Stomach (tissue), 9 donors: ENCODE data around the gene SYT11. TPM values are rescaled to one million over a fixed set of nuclear protein-coding genes. Genes with fewer than 3 reads are reported as not detected.

Source experiments
- DNase-seq, 2 donors: peaks; one replicate each; pipeline versions ENCODE4 v3.0.0 to v3.0.0-alpha.2; 2013 to 2019
- H3K27ac ChIP-seq, 5 donors: fragments of 200-600 bp in 4 of 5; sonication (generic) in 4 of 5; one replicate each; pipeline ENCODE4 v1.5.1; 2013 to 2019; ENCODE audit warnings: mild to moderate bottlenecking in 1 of 5, moderate library complexity in 1 of 5
- H3K27me3 ChIP-seq, 3 donors: fragments of 200-600 bp; sonication (generic); one replicate each; pipeline ENCODE4 v1.5.1; 2017 to 2019; ENCODE audit warnings: mixed run types in 1 of 3
- H3K36me3 ChIP-seq, 4 donors: fragments of 200-600 bp; sonication (generic); 1 replicate in 3 of 4; 2 replicates in 1 of 4; pipeline ENCODE4 v1.5.1; 2016 to 2019
- H3K4me1 ChIP-seq, 4 donors: fragments of 200-600 bp; sonication (generic); one replicate each; pipeline ENCODE4 v1.5.1; 2016 to 2019
- H3K4me3 ChIP-seq, 4 donors: fragments of 200-600 bp; sonication (generic) in 3 of 4; one replicate each; pipeline ENCODE4 v1.5.1; 2016 to 2019; ENCODE audit warnings: mild to moderate bottlenecking in 1 of 4
- H3K9me3 ChIP-seq, 4 donors: fragments of 200-600 bp; sonication (generic); one replicate each; pipeline ENCODE4 v1.5.1; 2016 to 2019
- CTCF ChIP-seq, 7 experiments: fragments of 450-650 bp in 4 of 7; fragments of 200-600 bp in 3 of 7; sonication (generic) in 3 of 7; IDR thresholded peaks; one replicate each; pipeline ENCODE4 v1.5.1; 2016 to 2019; ENCODE audit warnings: antibody characterized with exemption in 7 of 7, control low read depth in 2 of 7, mild to moderate bottlenecking in 1 of 7
- EP300 ChIP-seq: sonication (generic); formaldehyde crosslinking; IDR thresholded peaks from one replicate; pipeline ENCODE4 v1.6.1; 2017; ENCODE audit warnings: antibody characterized with exemption
- POLR2A ChIP-seq, 4 donors: fragments of 450-650 bp; IDR thresholded peaks; one replicate each; pipeline ENCODE4 v1.6.1; 2016; ENCODE audit warnings: antibody characterized with exemption in 4 of 4, control low read depth in 2 of 4, mild to moderate bottlenecking in 1 of 4, moderate library complexity in 1 of 4
- POLR2AphosphoS5 ChIP-seq, 3 donors: sonication (generic); formaldehyde crosslinking; IDR thresholded peaks; one replicate each; pipeline ENCODE4 v1.6.1; 2016; ENCODE audit warnings: antibody characterized with exemption in 3 of 3
- WGBS, 5 donors: extraction: QIAGEN DNeasy Blood & Tissue Kit in 3 of 5; methylation state at CpG; one replicate each; pipeline versions ENCODE4 v1.1.5 to v1.1.7; 2013 to 2018; 5-methylcytosine and 5-hydroxymethylcytosine counted together
- intact Hi-C: fragments of 100-400 bp; cut with DNase I; formaldehyde crosslinking; loops from one replicate; pipeline ENCODE4 v1.15.1; 2023; ENCODE audit warnings: low total_unique reads
- polyA plus RNA-seq, 3 donors: library from polyadenylated mRNA; stranded (reverse); fragments of 200-250 nt; gene quantifications; one replicate each; pipeline ENCODE4 v1.2.3, GENCODE V29; 2013
- total RNA-seq, 5 donors: library from RNA; depleted of rRNA; stranded (reverse); fragments of >200 nt; gene quantifications; one replicate each; pipeline versions ENCODE4 v1.1.0 to v1.2.3, GENCODE V29; 2014 to 2016
- donor health status: healthy with polysubstance abuse.
- donor health status: Bipolar disorder and iron deficiency.
- donor health status: healthy.

The SYT11 gene
- total and polyA plus RNA-seq, 8 donors = 0.76 to 12.9 (median 1.7) TPM

GRCh38 chr1:155909894-155910293, 50.5 kb downstream of the SYT11 start:
- Histone ChIP-seq H3K27ac (peak overlapping the region; percentile 40 to 99 (median 97)), H3K9me3 (no peaks in the 10 kb centered on the region), H3K4me1 (peaks cover 4 to 47% (median 27%) of the 10 kb centered on the region in 4 donors), H3K27me3 (no peaks in the 10 kb centered on the region), H3K4me3 (peak overlapping the region in 3 of 4 donors; percentile 64 to 90 (median 87)), H3K36me3 (peaks cover 48 to 78% (median 77%) of the 10 kb centered on the region in 4 donors)
- intact Hi-C loops = no loop called here
- WGBS, 5 donors = 51 to 59% (median 55%) methylated on average over 4 of the region's 4 CpGs
- TF ChIP-seq CTCF (IDR thresholded peaks at IDR 0.05) = no peak
- TF ChIP-seq POLR2AphosphoS5 (IDR thresholded peaks at IDR 0.05) = peak in 2 of 3 donors; percentile 59 to 60
- peak; percentile 28 to 76 for DNase-seq

GRCh38 chr1:155910621-155911121, 51.3 kb downstream of the SYT11 start:
- Histone ChIP-seq H3K27ac (peak overlapping the region; percentile 95 to 99 (median 98)), H3K36me3 (peaks cover 50 to 78% (median 77%) of the 10 kb centered on the region in 4 donors)
- WGBS, 5 donors = 1 to 3% (median 2%) methylated on average over 11 of the region's 11 CpGs

GRCh38 chr1:155911156-155912055, 52.0 kb downstream of the SYT11 start, which contains the start of gene RIT1:
Gene RIT1 (minus strand): TSS chr1:155911349. CDS start chr1:155910761, 588 bp downstream.
- H3K4me3 ChIP-seq = peak within 1 kb of the TSS; percentile 64 to 90 (median 86)
- 2 to 10% (median 4%) methylated on average over 12 to 34 of the region's 34 CpGs for WGBS, 5 donors
- DNase-seq = peak; percentile 92 to 96
- peak within 1 kb of the TSS; percentile 95 to 99 (median 98) for H3K27ac ChIP-seq
- H3K27me3 ChIP-seq = no peaks in the 10 kb centered on the region
- H3K9me3 ChIP-seq = no peaks in the 10 kb centered on the region
- peak in 2 of 7 experiments; percentile 15 to 20 for TF ChIP-seq CTCF (IDR thresholded peaks at IDR 0.05)
- peak; percentile 44 to 93 (median 86) for TF ChIP-seq POLR2AphosphoS5 (IDR thresholded peaks at IDR 0.05)
- no peak for TF ChIP-seq POLR2A (IDR thresholded peaks at IDR 0.05)
- TF ChIP-seq EP300 = no peak
- H3K36me3 ChIP-seq = peaks cover 57 to 78% (median 77%) of the 10 kb centered on the region in 4 donors
- intact Hi-C loops = no loop called here
- peaks cover 4 to 47% (median 27%) of the 10 kb centered on the region in 4 donors for H3K4me1 ChIP-seq

More at GRCh38 chr1:155910621-155911121, 51.3 kb downstream of the SYT11 start:
- no peaks in the 10 kb centered on the region for H3K27me3 ChIP-seq
- H3K4me1 ChIP-seq = peaks cover 4 to 47% (median 27%) of the 10 kb centered on the region in 4 donors
- H3K4me3 ChIP-seq = peak overlapping the region; percentile 64 to 90 (median 86)
- peak; percentile 32 to 57 for DNase-seq
- no peaks in the 10 kb centered on the region for H3K9me3 ChIP-seq
- TF ChIP-seq EP300 (no peak), POLR2AphosphoS5 (IDR thresholded peaks at IDR 0.05) (no peak), POLR2A (IDR thresholded peaks at IDR 0.05) (no peak), CTCF (IDR thresholded peaks at IDR 0.05) (no peak)
- intact Hi-C loops = no loop called here

- peaks cover 64 to 78% (median 77%) of the 10 kb centered on the region in 4 donors for H3K36me3 ChIP-seq
- H3K4me1 ChIP-seq = peaks cover 4 to 47% (median 27%) of the 10 kb centered on the region in 4 donors
- intact Hi-C loops = no loop called here
- peak in 1 of 2 donors; percentile 44 for DNase-seq
- peak overlapping the region in 1 of 4 donors; percentile 90 for H3K4me3 ChIP-seq
- peak overlapping the region; percentile 84 to 99 (median 97) for H3K27ac ChIP-seq
- no peak for TF ChIP-seq POLR2AphosphoS5 (IDR thresholded peaks at IDR 0.05)
- no peak for TF ChIP-seq POLR2A (IDR thresholded peaks at IDR 0.05)
- no peak for TF ChIP-seq CTCF (IDR thresholded peaks at IDR 0.05)
- TF ChIP-seq EP300 = no peak
- H3K27me3 ChIP-seq = no peaks in the 10 kb centered on the region
- H3K9me3 ChIP-seq = no peaks in the 10 kb centered on the region
- 24 to 71% (median 45%) methylated on average over 11 of the region's 11 CpGs for WGBS, 5 donors
Observed at GRCh38 chr1:155912056-155912536, 52.7 kb downstream of the SYT11 start.
